ENCODE data around the gene MRPL33.

Gene MRPL33

DNA sequence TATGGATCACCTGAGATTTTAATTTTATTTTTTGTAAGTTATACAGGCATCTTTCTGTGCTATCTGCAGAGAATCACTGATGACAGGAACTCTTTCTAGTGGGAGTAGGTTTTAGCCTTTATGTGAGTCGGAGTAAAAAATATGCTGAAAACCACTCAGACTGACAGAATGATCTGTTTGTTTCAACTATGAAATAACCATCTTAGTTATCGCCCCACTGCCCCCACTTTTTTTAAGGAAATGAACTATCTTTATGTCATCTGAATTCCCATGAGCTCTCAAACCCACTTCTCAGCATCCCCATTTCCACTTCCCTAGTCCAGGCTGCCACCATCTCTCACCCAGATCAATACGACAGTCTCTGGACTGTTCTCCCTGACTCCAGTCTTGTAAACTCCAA is 38.9 kb downstream of the MRPL33 start:
- DNase-seq, result no peak

DNA sequence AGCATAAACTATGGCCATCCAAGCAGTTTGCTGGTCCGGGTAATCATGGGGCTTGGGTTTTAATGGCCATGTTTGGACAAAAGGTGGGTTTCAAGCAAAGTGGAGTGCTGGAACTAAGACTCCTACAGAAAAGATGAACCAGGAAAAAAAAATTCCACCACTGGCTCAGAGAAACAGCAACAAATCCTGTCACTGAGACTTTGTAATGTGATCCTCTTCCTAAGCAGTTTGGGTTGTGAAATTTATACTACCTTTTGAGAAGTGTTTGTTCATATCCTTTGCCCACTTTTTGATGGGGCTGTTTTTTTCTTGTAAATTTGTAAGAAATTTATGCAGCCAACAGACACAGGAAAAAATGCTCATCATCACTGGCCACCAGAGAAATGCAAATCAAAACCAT is 40.2 kb downstream of the MRPL33 start:
- no peak for DNase-seq

DNA sequence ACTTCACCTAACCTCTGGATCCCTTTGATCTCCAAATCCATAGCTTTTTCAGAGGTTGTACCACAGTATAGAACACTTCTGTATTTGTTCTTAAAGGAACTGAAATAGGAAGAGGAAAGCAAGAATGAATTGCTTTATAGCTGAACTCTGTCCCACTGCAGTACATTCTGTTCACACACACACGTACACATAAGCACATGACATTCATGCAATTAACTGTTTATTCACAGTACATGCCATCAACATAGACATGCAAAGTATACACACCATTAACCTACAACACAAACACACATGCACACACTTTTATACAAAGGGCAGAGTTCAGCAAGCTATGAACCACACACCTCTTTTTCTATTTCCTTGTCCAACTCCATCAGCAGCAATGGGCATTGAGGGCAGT is 43.2 kb downstream of the MRPL33 start:
- no peak for DNase-seq

DNA sequence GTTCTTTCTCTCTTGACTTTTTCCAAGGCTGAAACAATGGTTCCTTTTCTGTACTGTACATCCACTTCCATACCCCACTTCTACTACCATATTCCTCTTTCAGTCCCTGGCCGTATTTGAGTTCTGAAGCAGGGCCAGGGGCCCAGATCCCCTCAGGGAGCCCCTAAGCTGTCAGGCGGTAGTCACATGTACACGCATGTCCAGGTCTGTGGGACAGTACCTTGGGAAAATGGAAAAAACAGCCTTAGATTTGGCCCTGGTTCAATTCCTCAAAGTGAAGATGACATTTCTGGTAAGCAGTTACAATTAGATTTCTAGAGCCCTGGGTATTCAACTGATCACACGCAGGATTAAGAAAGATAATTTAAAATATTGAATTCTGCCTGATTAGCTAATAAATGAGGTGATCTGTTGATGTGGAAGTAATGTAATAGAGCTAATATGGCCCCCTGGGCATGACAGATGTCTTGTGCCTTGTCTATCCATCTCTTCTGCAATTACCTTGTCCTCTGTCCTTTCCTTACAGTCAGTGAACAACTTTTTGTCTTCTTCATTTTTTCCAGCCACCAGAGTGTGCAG is 44.4 kb downstream of the MRPL33 start:
- DNase-seq, result no peak

DNA sequence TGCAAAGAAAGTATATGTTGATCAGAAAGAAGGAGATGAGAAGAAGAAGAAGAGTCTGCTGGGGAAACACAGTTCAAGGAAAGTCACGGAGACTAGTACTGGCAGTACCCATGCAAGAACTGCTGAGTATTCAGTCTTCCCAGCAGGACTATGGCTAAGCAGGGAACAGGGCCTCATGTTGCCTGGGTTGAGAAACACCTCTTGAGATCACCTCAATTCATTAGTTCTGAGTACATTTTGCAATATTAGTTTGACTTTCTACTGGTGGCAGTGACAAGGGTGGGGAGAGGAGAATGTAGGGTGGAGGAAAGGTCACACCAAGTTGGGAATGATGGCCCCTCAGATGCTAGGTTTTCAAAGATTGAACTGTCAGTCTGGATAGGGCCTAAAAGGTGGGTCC is 50.5 kb downstream of the MRPL33 start:
- no peak for DNase-seq

DNA sequence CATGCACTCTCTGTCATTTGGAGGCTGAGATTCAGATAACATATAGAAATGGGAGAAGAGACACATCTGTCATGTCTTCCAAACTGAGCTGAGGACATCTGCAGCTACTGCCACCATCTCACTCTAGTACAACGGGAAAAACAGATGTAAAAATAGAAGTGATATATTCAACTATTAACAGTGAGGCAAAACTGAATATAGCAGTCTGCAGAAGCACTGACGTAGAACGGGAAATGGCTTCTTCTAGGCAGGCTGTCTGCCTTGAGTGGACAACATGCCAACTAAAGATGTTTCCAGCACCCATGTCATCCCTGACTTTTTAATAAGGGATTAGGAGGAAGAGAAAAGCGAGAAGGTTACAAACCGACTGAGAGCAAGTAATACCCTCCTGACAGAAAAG is 51.6 kb downstream of the MRPL33 start:
- DNase-seq, result no peak

DNA sequence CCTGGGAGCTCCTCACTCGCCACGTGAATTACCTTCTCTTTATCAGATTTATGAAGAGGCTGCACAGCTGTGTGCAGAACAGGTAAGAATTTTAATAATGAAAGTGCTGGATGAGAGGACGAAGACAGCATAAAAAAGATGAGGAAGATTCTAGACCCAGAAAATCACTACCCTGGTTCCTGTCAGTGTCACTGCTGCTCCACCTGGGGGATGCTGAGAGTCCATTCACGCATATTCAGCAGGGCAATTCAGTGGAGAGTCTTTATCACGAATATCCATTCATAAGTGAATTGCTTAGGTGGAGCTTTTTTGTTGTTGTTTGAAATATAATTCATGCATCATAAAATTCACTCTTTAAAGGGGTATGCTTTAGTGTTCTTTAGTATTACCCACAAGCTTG is 52.0 kb downstream of the MRPL33 start:
- no peak for DNase-seq

DNA sequence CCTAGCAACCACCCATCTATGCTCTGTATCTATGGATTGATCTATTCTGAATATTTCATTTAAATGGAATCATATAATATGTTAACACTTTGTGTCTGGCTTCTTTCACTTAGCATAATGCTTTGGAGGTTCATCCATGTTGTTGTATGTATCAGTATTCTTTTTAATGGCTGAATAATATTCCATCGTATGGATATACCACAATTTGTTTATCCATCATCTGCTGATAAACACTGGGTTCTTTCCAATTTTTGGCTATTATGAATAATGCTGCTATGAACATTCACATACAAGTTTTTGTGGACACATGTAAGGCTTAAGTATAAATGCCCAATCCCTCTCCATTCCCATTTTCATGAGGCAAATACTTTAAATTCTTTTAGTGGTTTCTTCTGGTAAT is 52.9 kb downstream of the MRPL33 start:
- no peak for DNase-seq

DNA sequence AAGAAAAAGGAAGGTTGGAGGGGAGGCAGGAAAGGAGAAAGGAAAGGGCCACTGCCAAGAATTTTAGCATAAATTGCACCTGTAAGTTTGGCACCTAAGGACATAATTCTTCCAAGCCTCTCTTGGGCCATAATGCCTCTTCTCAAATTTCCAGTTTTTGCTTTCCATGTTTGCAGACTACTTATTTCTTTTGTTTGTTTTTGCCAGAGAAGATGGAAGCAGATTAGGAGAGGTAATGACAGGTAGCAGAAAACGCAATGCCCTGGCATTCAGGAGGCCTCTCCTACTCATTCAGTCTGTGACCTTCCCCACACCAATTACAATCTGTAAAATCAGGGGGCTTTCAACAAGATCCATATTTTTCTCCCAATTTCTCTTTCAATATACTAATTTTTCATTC is 56.8 kb downstream of the MRPL33 start:
- no peak for DNase-seq

Data from DMS 273 treated with DMSO at 0.1 percent for 48 hours (cell line).